Measurements from ENCODE around the gene TOX2.

DNA sequence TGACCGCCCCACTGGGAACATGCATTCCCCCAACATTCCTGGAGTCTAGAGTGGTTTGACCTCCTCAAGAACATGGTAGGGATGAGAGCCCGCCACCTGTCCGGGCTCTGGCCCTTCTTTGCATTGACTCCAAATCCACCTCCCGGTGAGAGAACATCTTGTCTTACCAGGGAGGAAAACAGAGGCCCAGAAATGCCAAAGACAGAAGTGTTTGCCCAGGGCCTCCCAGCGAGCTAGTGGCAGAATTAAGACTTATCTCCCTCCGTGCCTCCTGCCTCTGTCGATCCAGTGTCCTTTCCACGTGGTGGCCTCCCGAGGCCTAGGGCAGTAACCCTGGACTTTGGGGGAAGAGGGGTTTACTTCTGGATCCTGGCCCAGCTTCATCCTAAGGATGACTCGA is 137.5 kb downstream of the TOX2 start:
- TF ChIP-seq CTCF (conservative IDR thresholded peaks at IDR 0.05; ENCODE audit: low read depth, low read length) (no peak), RFX5 (IDR thresholded peaks at IDR 0.05; ENCODE audit: low read depth, low read length) (no peak), MAFK (IDR thresholded peaks at IDR 0.05; ENCODE audit: low read depth, low read length) (no peak), POLR2A (IDR thresholded peaks at IDR 0.05; ENCODE audit: low read depth, low read length) (no peak), CEBPB (IDR thresholded peaks at IDR 0.05; ENCODE audit: low read depth, low read length) (no peak), SMC3 (IDR thresholded peaks at IDR 0.05; ENCODE audit: low read depth, low read length) (no peak), USF2 (IDR thresholded peaks at IDR 0.05; ENCODE audit: low read depth, low read length) (no peak), FOS (IDR thresholded peaks at IDR 0.05; ENCODE audit: low read depth, low read length) (no peak), CHD1 (IDR thresholded peaks at IDR 0.05; ENCODE audit: low read depth, low read length) (no peak), RAD21 (IDR thresholded peaks at IDR 0.05; ENCODE audit: low read length) (no peak), BHLHE40 (IDR thresholded peaks at IDR 0.05; ENCODE audit: low read depth, low read length) (no peak)

Measured in IMR-90 (cell line).